AG04449 (cell line): ENCODE data around the gene CCDC61.

Experiments
- CTCF ChIA-PET: fragments of 350-600 bp; formaldehyde crosslinking; extraction: SDS; loops from one replicate; lab custom pipeline; 2021; ENCODE audit warnings: antibody characterized with exemption; lab: Yijun Ruan, JAX
- POLR2A ChIA-PET: fragments of 400-600, 350-600 bp; formaldehyde crosslinking; extraction: SDS; loops from one replicate; lab custom pipeline; 2020; ENCODE audit warnings: antibody characterized with exemption, inconsistent platforms; lab: Yijun Ruan, JAX
- DNase-seq: peaks from one replicate; pipeline ENCODE4 v3.0.0-alpha.2; 2010; ENCODE audit warnings: low read depth, low spot score
- H3K4me3 ChIP-seq: 2 replicates; pipeline ENCODE4 v1.5.1; 2011; ENCODE audit warnings: low read depth, mild to moderate bottlenecking, control low read depth, low read length
- CTCF ChIP-seq: IDR thresholded peaks from one replicate; pipeline ENCODE4 v1.5.1; 2011; ENCODE audit warnings: mild to moderate bottlenecking, moderate library complexity, low read length, control low read depth, inconsistent platforms; ENCODE audit not compliant: insufficient read depth; ENCODE audit errors: missing control alignments

The CCDC61 gene

DNA sequence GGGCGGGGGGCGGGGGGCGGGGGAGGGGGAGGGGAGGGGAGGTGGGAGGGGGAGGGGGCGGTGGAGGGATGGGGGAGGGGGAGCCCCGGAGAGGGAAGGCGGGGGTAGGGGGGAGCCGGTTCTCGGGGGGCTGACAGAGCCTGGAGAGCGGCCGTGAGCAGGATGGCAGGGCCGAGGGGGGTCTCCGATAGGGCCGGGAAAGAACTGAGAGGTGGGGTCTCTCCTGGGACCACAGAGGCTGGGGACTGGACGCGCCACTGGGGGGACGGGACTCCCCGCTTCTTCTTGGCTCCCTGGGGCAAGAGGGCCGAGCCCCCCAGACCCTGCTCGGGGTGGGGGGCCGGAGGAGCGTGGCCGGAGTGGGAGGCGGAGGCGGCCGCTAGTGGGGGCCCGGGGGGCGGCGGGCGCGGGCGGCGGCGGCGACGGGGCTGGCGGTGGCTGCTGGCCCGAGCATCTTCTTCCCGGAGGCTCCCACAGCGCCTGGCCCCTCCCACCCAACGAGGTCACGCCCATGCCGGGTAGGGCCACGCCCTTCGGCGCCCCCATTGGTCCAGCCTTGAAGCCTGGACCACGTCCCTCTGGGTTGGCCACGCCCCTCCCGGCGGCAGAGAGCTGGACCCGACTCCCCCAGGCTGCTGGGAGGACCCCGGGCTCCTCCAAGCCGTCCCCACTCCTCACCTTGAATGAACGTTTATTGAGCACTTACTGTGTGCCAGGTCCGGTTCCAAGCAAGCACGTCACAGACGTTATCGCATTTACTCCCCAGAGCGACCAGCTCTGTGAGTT lies 21.5 kb upstream of the CCDC61 start, which contains the start of gene NOVA2:
Gene NOVA2 (minus strand): TSS at position 313 of the 786 bp plus-strand sequence. CDS start 514 bp downstream, outside the sequence.
- no peak for DNase-seq
- CTCF ChIA-PET = no interaction called here
- POLR2A ChIA-PET = no interaction called here
- no peak for TF ChIP-seq CTCF
- H3K4me3 ChIP-seq = peak within 1 kb of the TSS; percentile 18

DNA sequence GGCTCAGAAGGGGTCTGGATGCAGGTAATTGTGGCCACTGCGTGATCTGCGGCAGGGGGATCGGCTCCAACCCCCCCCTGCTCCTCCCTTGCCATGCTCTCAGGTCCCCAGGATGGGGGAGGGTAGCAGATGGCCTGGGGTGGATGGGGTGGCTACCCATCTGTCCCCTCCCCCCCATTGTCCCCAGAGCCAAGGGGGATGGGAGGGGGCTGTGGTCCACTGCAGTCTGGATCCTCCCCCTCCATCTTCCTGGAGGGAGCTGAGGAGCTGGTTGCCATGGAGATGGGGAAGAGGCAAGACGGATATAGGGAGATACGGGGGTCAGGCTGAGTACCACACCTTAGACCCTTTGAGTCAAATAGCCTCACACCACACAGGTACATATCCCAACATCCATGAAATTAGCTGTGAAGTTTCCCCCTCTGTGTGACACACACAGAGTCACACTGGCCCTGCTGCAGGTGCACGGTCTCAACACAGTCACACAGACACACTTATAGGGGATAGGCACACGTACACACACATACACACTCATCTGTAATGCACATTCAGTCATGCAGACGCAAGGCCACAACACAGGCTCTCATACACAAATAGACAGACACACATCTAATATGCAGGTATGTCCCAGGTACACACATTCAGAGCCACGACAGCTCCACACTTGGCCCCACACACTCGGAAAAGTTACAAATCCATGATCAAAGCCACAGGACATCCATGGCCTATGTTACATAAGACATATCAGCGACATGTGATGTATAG lies 19.8 kb upstream of the CCDC61 start:
- no peak for DNase-seq

DNA sequence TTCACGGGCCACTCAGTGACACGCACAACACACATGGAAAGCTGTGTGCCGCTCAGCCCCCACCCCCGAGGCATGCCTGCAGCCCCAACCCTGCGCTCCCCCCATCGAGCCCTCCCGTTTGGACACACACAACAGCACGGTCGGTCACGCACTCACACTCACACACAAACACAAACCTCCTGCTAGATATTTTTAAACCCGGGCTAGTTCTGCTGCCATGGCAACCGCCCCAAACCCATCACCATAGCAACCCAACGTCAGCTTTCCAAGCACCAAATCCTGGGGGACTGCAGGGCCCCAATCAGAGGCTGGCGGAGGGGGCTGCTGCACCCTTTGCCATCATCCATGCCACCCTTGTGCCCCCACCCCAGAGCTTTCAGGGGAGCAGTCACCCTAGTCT lies 19.1 kb upstream of the CCDC61 start:
- no peak overlapping the region for H3K4me3 ChIP-seq
- no peak for TF ChIP-seq CTCF
- CTCF ChIA-PET = no interaction called here
- POLR2A ChIA-PET = no interaction called here
- no peak for DNase-seq

More for the DNA sequence above, 19.8 kb upstream of the CCDC61 start:
- TF ChIP-seq CTCF = no peak
- ChIA-PET POLR2A (no interaction called here), CTCF (no interaction called here)
- H3K4me3 ChIP-seq = no peak overlapping the region

- CTCF ChIA-PET = no interaction called here
- POLR2A ChIA-PET = no interaction called here
- DNase-seq = no peak
- no peak for TF ChIP-seq CTCF
- H3K4me3 ChIP-seq = no peak overlapping the region
Measured at GRCh38 chr19:45978156-45978555, 17.1 kb upstream of the CCDC61 start.

GRCh38 chr19:45981350-45981749 lies 13.9 kb upstream of the CCDC61 start:
- H3K4me3 ChIP-seq = no peak overlapping the region
- CTCF ChIA-PET = no interaction called here
- POLR2A ChIA-PET = no interaction called here

More at GRCh38 chr19:45981350-45981749, 13.9 kb upstream of the CCDC61 start:
- no peak for TF ChIP-seq CTCF
- DNase-seq = no peak
